ENCODE results near the gene GRID1. TPM values are rescaled to one million over a fixed set of nuclear protein-coding genes. Genes with fewer than 3 reads are reported as not detected.

Gene GRID1
- total RNA-seq, 1 donor from 2014 or later: 0.75 TPM

GRCh38 chr10:86364491-86365345 is 1.9 kb downstream of the GRID1 start:
- no peak overlapping the region for H3K4me3 Mint-ChIP-seq (ENCODE audit: unreplicated experiment)
- no peak overlapping the region for H2AFZ ChIP-seq (ENCODE audit: low read depth, low read length)
- H3K27me3 Mint-ChIP-seq (ENCODE audit: low read depth, unreplicated experiment): peaks cover 67% of the 10 kb centered on the region
- no peak overlapping the region for H3K27ac ChIP-seq (ENCODE audit: low read depth, low read length)
- no peaks in the 10 kb centered on the region for H3K9me3 ChIP-seq (ENCODE audit: insufficient read depth, low read depth, low read length)
- no peak overlapping the region for H3K9ac ChIP-seq (ENCODE audit: low read length)
- H3K4me2 ChIP-seq (ENCODE audit: low read length): peak overlapping the region; percentile 70
- H3K27ac Mint-ChIP-seq (ENCODE audit: unreplicated experiment): no peak overlapping the region
- H3K4me1 ChIP-seq (ENCODE audit: insufficient read depth, low read length): peaks cover 5% of the 10 kb centered on the region
- peaks cover 4% of the 10 kb centered on the region for H3K9me3 Mint-ChIP-seq (ENCODE audit: unreplicated experiment)
- peaks cover 5% of the 10 kb centered on the region for H3K4me1 Mint-ChIP-seq (ENCODE audit: low read depth, unreplicated experiment)
- peaks cover 65% of the 10 kb centered on the region for H3K27me3 ChIP-seq (ENCODE audit: insufficient read depth, low read length)
- peaks cover 4% of the 10 kb centered on the region for H4K20me1 ChIP-seq (ENCODE audit: insufficient read depth, low read length)
- H3K36me3 Mint-ChIP-seq (ENCODE audit: low read depth, unreplicated experiment): peaks cover 2% of the 10 kb centered on the region
- no peaks in the 10 kb centered on the region for H3K79me2 ChIP-seq (ENCODE audit: insufficient read depth, low read length)
- DNase-seq (ENCODE audit: low read depth): no peak
- no peak for FAIRE-seq
- TF ChIP-seq EZH2 (IDR thresholded peaks at IDR 0.05; ENCODE audit: insufficient read depth, low read length): no peak
- TF ChIP-seq CTCF (IDR thresholded peaks at IDR 0.05; ENCODE audit: insufficient read depth, low read depth, low read length): no peak
- no peak overlapping the region for H3K4me3 ChIP-seq (ENCODE audit: insufficient read depth, low read depth, low read length)
- no peaks in the 10 kb centered on the region for H3K36me3 ChIP-seq (ENCODE audit: insufficient read depth, low read length)

- Mint-ChIP-seq H3K27ac (ENCODE audit: unreplicated experiment) (no peak overlapping the region), H3K4me3 (ENCODE audit: unreplicated experiment) (peak overlapping the region; percentile 68), H3K4me1 (ENCODE audit: low read depth, unreplicated experiment) (peaks cover 5% of the 10 kb centered on the region), H3K27me3 (ENCODE audit: low read depth, unreplicated experiment) (peaks cover 65% of the 10 kb centered on the region), H3K36me3 (ENCODE audit: low read depth, unreplicated experiment) (peaks cover 2% of the 10 kb centered on the region), H3K9me3 (ENCODE audit: unreplicated experiment) (peaks cover 4% of the 10 kb centered on the region)
- H3K4me2 ChIP-seq (ENCODE audit: low read length): no peak overlapping the region
- H3K4me3 ChIP-seq (ENCODE audit: insufficient read depth, low read depth, low read length): no peak overlapping the region
- H3K27ac ChIP-seq (ENCODE audit: low read depth, low read length): no peak overlapping the region
- peaks cover 4% of the 10 kb centered on the region for H4K20me1 ChIP-seq (ENCODE audit: insufficient read depth, low read length)
- DNase-seq (ENCODE audit: low read depth) (no peak), FAIRE-seq (no peak)
- no peaks in the 10 kb centered on the region for H3K36me3 ChIP-seq (ENCODE audit: insufficient read depth, low read length)
- H3K9ac ChIP-seq (ENCODE audit: low read length): no peak overlapping the region
- TF ChIP-seq EZH2 (IDR thresholded peaks at IDR 0.05; ENCODE audit: insufficient read depth, low read length) (no peak), CTCF (IDR thresholded peaks at IDR 0.05; ENCODE audit: insufficient read depth, low read depth, low read length) (no peak)
- peaks cover 62% of the 10 kb centered on the region for H3K27me3 ChIP-seq (ENCODE audit: insufficient read depth, low read length)
- H3K79me2 ChIP-seq (ENCODE audit: insufficient read depth, low read length): no peaks in the 10 kb centered on the region
- no peaks in the 10 kb centered on the region for H3K9me3 ChIP-seq (ENCODE audit: insufficient read depth, low read depth, low read length)
- H3K4me1 ChIP-seq (ENCODE audit: insufficient read depth, low read length): peaks cover 5% of the 10 kb centered on the region
- no peak overlapping the region for H2AFZ ChIP-seq (ENCODE audit: low read depth, low read length)
These were observed 2.6 kb downstream of the GRID1 start for GRCh38 chr10:86363833-86364490.
